ENCODE data around the gene BORCS6. TPM values are rescaled to one million over a fixed set of nuclear protein-coding genes. Genes with fewer than 3 reads are reported as not detected.

Gene BORCS6
- total and polyA plus RNA-seq, 9 of the 15 experiments (the other 6 are each of a cell fraction or from before 2014, with no cell fraction given) = 0.01 to 7.4 (median 2.3) TPM

DNA sequence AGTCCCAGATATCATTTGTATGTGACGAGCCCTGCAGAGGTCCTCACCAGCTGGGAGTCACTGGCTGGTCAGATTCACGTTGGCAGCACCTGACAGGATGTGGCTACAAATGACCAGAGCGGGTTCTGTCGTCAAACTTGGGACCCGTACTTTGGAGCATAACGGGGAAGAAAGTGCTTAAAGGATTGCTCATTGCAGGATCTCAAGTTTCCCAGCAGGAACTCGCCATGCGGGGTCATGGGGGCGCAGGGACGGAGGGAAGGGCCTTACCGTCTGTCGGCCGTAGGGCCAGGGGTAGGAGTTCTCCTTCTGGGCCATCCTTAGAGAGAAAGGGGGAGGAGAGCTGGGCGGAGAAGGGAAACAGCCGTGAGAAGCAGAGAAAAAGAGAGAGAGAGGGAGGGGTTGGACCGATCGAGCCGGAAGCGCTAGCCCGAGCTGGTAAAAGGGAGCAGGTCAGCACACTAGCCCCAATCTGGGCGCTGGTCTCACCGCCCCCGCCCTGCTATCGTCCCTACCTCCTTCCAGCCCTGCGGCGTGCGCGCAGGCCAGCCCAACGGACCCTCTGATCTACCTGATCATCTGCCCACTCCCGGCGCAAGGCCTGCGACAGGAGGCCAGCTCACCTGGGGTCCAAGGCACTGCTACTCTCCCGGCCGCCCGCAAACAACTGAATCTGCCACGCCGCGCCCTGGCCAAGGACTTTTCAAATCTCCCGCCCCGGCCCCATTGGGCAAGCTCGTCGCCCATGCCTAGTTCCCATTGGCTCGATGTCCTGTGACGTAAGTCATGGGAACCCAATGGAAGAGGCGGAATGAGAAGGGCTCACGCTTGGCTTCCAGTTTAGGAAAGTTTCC is 20.2 kb upstream of the BORCS6 start, which contains the start of gene AURKB (continued):
- TF ChIP-seq SMC3 (conservative IDR thresholded peaks at IDR 0.05; ENCODE audit: insufficient read depth, low read depth, low read length) (no peak), EP400 (IDR thresholded peaks at IDR 0.05) (peak; percentile 99), CXXC5 (CRISPR knock-in tag; IDR thresholded peaks at IDR 0.05) (peak; percentile 69; the same call in 1 of the 2 replicates), HDAC8 (tag; IDR thresholded peaks at IDR 0.05) (no peak), PBX2 (CRISPR knock-in tag; IDR thresholded peaks at IDR 0.05; ENCODE audit: low read depth) (no peak), PBX2 (tag; conservative IDR thresholded peaks at IDR 0.05; ENCODE audit: low read depth) (no peak), SREBF2 (CRISPR knock-in tag; IDR thresholded peaks at IDR 0.05) (no peak), TRIM25 (IDR thresholded peaks at IDR 0.05; ENCODE audit: borderline replicate concordance) (no peak), NUFIP1 (IDR thresholded peaks at IDR 0.05; ENCODE audit: partially characterized antibody) (no peak), ZNF384 (IDR thresholded peaks at IDR 0.05; ENCODE audit: low read depth, low read length) (no peak), GATAD2B (IDR thresholded peaks at IDR 0.05; ENCODE audit: borderline replicate concordance) (peak; percentile 50; the same call in 1 of the 2 replicates), ZNF347 (CRISPR knock-in tag; IDR thresholded peaks at IDR 0.05; ENCODE audit: low read depth) (no peak), ZSCAN32 (CRISPR knock-in tag; IDR thresholded peaks at IDR 0.05) (no peak), HDAC2 (IDR thresholded peaks at IDR 0.05) (peak; percentile 85; the same call in 1 of the 2 replicates), ETV1 (tag; conservative IDR thresholded peaks at IDR 0.05; ENCODE audit: low read depth) (peak; percentile 48), CREBBP (IDR thresholded peaks at IDR 0.05; ENCODE audit: low read depth, low read length) (no peak), ZC3H11A (IDR thresholded peaks at IDR 0.05; ENCODE audit: low read depth, low read length) (no peak), RBM17 (IDR thresholded peaks at IDR 0.05; ENCODE audit: borderline replicate concordance, low read depth, low read length) (no peak)
- TF ChIP-seq, protein P1, sequence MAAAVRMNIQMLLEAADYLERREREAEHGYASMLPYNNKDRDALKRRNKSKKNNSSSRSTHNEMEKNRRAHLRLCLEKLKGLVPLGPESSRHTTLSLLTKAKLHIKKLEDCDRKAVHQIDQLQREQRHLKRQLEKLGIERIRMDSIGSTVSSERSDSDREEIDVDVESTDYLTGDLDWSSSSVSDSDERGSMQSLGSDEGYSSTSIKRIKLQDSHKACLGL (CRISPR knock-in tag; IDR thresholded peaks at IDR 0.05; ENCODE audit: borderline replicate concordance, poor library complexity, severe bottlenecking) = peak; percentile 57
- TF ChIP-seq, protein P2, sequence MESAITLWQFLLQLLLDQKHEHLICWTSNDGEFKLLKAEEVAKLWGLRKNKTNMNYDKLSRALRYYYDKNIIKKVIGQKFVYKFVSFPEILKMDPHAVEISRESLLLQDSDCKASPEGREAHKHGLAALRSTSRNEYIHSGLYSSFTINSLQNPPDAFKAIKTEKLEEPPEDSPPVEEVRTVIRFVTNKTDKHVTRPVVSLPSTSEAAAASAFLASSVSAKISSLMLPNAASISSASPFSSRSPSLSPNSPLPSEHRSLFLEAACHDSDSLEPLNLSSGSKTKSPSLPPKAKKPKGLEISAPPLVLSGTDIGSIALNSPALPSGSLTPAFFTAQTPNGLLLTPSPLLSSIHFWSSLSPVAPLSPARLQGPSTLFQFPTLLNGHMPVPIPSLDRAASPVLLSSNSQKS (CRISPR knock-in tag; IDR thresholded peaks at IDR 0.05) = no peak
- TF ChIP-seq, protein P3, sequence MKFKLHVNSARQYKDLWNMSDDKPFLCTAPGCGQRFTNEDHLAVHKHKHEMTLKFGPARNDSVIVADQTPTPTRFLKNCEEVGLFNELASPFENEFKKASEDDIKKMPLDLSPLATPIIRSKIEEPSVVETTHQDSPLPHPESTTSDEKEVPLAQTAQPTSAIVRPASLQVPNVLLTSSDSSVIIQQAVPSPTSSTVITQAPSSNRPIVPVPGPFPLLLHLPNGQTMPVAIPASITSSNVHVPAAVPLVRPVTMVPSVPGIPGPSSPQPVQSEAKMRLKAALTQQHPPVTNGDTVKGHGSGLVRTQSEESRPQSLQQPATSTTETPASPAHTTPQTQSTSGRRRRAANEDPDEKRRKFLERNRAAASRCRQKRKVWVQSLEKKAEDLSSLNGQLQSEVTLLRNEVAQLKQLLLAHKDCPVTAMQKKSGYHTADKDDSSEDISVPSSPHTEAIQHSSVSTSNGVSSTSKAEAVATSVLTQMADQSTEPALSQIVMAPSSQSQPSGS (CRISPR knock-in tag; IDR thresholded peaks at IDR 0.05) = no peak
